ENCODE measurements around the gene NEU2. TPM values are rescaled to one million over a fixed set of nuclear protein-coding genes. Genes with fewer than 3 reads are reported as not detected.

Gene NEU2
- total RNA-seq, 4 donors from 2014 or later: not detected

DNA sequence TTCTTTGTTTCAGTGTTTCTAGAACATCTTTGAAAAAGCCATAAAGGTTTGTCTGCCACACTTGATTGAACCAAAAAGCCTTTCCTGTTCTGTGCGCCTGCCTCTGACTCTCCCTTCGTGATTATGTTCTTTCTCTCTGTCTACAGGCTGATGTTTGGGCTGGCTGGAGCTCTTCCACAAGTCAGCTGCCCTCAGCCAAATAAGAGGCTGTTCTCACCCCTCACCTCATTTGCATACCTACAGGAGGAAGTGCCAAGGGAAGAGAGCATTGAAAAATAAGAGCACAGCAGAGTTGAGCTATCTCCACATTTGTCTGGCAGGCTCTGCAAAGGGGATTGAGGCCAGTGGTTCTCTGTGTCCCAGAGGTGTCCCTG, 43.5 kb downstream of the NEU2 start:
- H3K36me3 ChIP-seq: no peaks in the 10 kb centered on the region
- intact Hi-C loops (cut with DNase I; ENCODE audit: low total_unique reads) (no loop called here), in situ Hi-C loops (cut with MboI; ENCODE audit: low sequenced_read_pairs in 4 of 4) (no loop called here)
- peaks cover 0 to 7% of the 10 kb centered on the region in 2 donors for H3K4me1 ChIP-seq
- TF ChIP-seq, protein P1, sequence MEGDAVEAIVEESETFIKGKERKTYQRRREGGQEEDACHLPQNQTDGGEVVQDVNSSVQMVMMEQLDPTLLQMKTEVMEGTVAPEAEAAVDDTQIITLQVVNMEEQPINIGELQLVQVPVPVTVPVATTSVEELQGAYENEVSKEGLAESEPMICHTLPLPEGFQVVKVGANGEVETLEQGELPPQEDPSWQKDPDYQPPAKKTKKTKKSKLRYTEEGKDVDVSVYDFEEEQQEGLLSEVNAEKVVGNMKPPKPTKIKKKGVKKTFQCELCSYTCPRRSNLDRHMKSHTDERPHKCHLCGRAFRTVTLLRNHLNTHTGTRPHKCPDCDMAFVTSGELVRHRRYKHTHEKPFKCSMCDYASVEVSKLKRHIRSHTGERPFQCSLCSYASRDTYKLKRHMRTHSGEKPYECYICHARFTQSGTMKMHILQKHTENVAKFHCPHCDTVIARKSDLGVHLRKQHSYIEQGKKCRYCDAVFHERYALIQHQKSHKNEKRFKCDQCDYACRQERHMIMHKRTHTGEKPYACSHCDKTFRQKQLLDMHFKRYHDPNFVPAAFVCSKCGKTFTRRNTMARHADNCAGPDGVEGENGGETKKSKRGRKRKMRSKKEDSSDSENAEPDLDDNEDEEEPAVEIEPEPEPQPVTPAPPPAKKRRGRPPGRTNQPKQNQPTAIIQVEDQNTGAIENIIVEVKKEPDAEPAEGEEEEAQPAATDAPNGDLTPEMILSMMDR (IDR thresholded peaks at IDR 0.05 in 4 of 5, conservative IDR thresholded peaks at IDR 0.05 in 1 of 5): no peak
- TF ChIP-seq POLR2A (IDR thresholded peaks at IDR 0.05): no peak
- H3K27ac ChIP-seq: no peak overlapping the region
- H3K27me3 ChIP-seq: no peaks in the 10 kb centered on the region
- peaks cover 0 to 3% (median 0%) of the 10 kb centered on the region in 3 donors for H3K9me3 ChIP-seq
- ATAC-seq (no peak), DNase-seq (no peak)
- no peak overlapping the region for H3K4me3 ChIP-seq

DNA sequence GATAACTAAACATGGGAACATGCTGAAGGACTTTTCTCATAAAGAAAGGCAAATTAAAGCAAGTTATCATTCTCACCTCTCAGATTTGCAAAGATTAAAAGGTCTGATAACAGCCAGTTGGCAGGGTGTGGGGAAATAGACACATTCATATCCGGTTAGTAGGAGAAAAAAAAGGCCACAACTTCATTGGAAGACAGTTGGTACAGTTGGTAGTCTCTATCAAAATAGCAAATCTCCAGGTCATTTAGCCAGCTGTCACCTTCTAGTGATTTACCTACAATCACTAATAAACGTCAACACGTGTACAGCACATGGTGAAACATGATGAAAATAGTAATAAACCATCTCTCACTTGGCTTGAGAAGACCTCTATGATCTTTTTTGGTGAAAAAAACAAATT, 44.3 kb downstream of the NEU2 start:
- no peak for DNase-seq
- TF ChIP-seq, protein P1 (IDR thresholded peaks at IDR 0.05 in 4 of 5, conservative IDR thresholded peaks at IDR 0.05 in 1 of 5): no peak
- no peak for TF ChIP-seq POLR2A (IDR thresholded peaks at IDR 0.05)
- H3K4me1 ChIP-seq: peaks cover 0 to 7% of the 10 kb centered on the region in 2 donors
- in situ Hi-C loops (cut with MboI; ENCODE audit: low sequenced_read_pairs in 4 of 4) (no loop called here), intact Hi-C loops (cut with DNase I; ENCODE audit: low total_unique reads) (no loop called here)
- no peaks in the 10 kb centered on the region for H3K36me3 ChIP-seq
- H3K4me3 ChIP-seq: no peak overlapping the region
- ATAC-seq: no peak
- no peak overlapping the region for H3K27ac ChIP-seq
- H3K9me3 ChIP-seq: peaks cover 0 to 2% (median 0%) of the 10 kb centered on the region in 3 donors
- no peaks in the 10 kb centered on the region for H3K27me3 ChIP-seq

DNA sequence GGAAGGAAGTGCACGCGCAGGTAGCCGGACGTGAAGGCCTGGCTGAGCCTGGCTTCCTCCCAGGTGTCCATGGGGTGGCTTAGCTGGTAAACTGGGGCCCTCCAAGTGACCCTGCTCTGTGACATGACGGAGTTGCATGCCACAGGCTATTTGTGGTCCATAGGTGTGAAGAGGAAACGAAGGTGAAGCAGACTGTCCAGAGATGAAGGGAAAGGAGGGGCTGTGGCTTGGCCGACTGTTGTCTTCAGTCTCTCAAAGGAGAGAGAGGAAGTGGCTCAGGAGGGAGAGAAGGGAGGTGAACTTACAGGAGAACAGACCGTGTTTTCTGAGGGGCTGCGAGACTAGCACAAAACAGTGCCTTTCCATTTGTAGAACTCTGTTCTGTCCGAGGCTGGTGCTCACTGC, 47.0 kb downstream of the NEU2 start:
- no peak for DNase-seq
- Histone ChIP-seq H3K27ac (peak overlapping the region in 2 of 4 donors; percentile 43 to 46), H3K27me3 (no peaks in the 10 kb centered on the region), H3K4me1 (peaks cover 9 to 25% of the 10 kb centered on the region in 2 donors), H3K9me3 (no peaks in the 10 kb centered on the region), H3K36me3 (no peaks in the 10 kb centered on the region), H3K4me3 (no peak overlapping the region)
- in situ Hi-C loops (cut with MboI; ENCODE audit: low sequenced_read_pairs in 4 of 4) (no loop called here), intact Hi-C loops (cut with DNase I; ENCODE audit: low total_unique reads) (no loop called here)
- no peak for TF ChIP-seq POLR2A (IDR thresholded peaks at IDR 0.05)
- TF ChIP-seq, protein P1 (IDR thresholded peaks at IDR 0.05 in 4 of 5, conservative IDR thresholded peaks at IDR 0.05 in 1 of 5): no peak
- no peak for ATAC-seq

DNA sequence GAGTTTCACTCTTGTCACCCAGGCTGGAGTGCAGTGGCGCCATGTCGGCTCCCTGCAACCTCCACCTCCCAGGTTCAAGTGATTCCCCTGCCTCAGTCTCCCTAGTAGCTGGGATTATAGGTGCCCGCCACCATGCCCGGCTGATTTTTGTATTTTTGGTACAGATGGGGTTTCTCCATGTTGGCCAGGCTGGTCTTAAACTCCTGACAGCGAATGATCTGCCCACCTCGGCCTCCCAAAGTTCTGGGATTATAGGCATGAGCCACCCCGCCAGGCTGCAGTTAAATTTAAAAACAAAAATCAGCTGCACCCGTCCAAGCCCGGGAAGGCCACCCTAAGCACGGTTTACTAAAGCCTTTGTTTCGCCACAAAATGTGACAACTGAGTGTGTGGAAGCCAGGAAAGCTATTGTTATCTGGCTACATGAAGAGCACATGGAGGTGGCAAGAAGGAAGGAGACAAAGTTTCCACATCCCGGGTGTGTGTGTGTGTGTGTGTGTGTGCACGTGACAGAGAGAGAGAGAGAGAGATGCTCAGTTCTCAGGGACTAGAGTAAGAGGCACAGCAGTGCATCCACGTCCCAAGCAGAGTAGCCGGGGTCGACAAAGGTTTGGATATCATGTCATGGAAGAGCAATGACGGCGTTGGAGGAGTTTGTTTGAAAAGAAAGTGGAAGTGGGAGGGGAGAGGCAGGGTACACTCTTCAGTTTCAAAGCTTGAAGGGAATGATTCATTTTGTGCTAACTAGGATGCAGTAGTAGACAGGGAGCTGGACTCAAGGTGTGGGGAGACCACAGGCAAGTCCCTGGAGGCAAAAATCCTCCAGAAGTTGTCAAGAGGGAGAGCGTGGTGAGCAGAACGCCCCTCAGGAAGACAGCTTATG, 47.7 kb downstream of the NEU2 start:
- in situ Hi-C loops (cut with MboI; ENCODE audit: low sequenced_read_pairs in 4 of 4) (no loop called here), intact Hi-C loops (cut with DNase I; ENCODE audit: low total_unique reads) (no loop called here)
- H3K4me3 ChIP-seq: no peak overlapping the region
- no peak for DNase-seq
- H3K27ac ChIP-seq: peak overlapping the region in 1 of 4 donors; percentile 74
- TF ChIP-seq POLR2A (IDR thresholded peaks at IDR 0.05): no peak
- TF ChIP-seq, protein P1 (IDR thresholded peaks at IDR 0.05 in 4 of 5, conservative IDR thresholded peaks at IDR 0.05 in 1 of 5): no peak
- H3K9me3 ChIP-seq: no peaks in the 10 kb centered on the region
- no peaks in the 10 kb centered on the region for H3K27me3 ChIP-seq
- ATAC-seq: no peak
- H3K4me1 ChIP-seq: peaks cover 9 to 28% of the 10 kb centered on the region in 2 donors
- no peaks in the 10 kb centered on the region for H3K36me3 ChIP-seq
